SK-N-SH (cell line): ENCODE measurements around the gene FOXA2. TPM values are rescaled to one million over a fixed set of nuclear protein-coding genes. Genes with fewer than 3 reads are reported as not detected.

Source experiments
- CTCF ChIA-PET: fragments of 300-600, 350-600 bp; formaldehyde crosslinking; extraction: SDS; loops from one replicate; lab custom pipeline; 2021; lab: Yijun Ruan, JAX
- POLR2A ChIA-PET: fragments of 350-600 bp; sonication (Branson Sonifier 250); formaldehyde crosslinking; extraction: SDS; loops from one replicate; lab custom pipeline; 2020; ENCODE audit warnings: antibody characterized with exemption, inconsistent platforms; lab: Yijun Ruan, JAX
- DNase-seq: peaks from one replicate; pipeline ENCODE4 v3.0.0; 2012
- H2AFZ ChIP-seq: fragments of 200-600 bp; sonication (generic); 2 replicates; pipeline ENCODE4 v1.8.1; 2016; ENCODE audit warnings: antibody characterized with exemption, mild to moderate bottlenecking, low read depth
- H3F3A ChIP-seq: fragments of 200-600 bp; sonication (generic); replicated peaks from 2 replicates; pipeline ENCODE3; 2016; ENCODE audit warnings: antibody characterized with exemption, mild to moderate bottlenecking; ENCODE audit not compliant: insufficient read depth
- H3K27ac ChIP-seq, 2 experiments: fragments of 200-500 bp in 1 of 2; fragments of 200-600 bp in 1 of 2; sonication (Bioruptor generic) in 1 of 2; sonication (generic), shearing (Covaris generic) in 1 of 2; 2 replicates each; pipeline versions ENCODE4 v1.5.1 to v1.6.1; 2014 to 2016; ENCODE audit warnings: low read depth in 2 of 2, inconsistent platforms in 1 of 2, low read length in 1 of 2, mild to moderate bottlenecking in 1 of 2, mixed read lengths in 1 of 2
- H3K27me3 ChIP-seq: fragments of 200-600 bp; sonication (generic), shearing (Covaris generic); 2 replicates; pipeline ENCODE4 v1.6.1; 2016; ENCODE audit warnings: mixed run types; ENCODE audit not compliant: insufficient read depth
- H3K36me3 ChIP-seq, 2 experiments: fragments of 200-500 bp in 1 of 2; fragments of 200-600 bp in 1 of 2; sonication (Bioruptor generic) in 1 of 2; sonication (generic) in 1 of 2; replicated peaks in 1 of 2; 2 replicates each; pipeline versions ENCODE3 to v1.5.1; 2014 to 2016; ENCODE audit warnings: low read length in 1 of 2, mild to moderate bottlenecking in 1 of 2; ENCODE audit not compliant: insufficient read depth in 2 of 2, control insufficient read depth in 1 of 2
- H3K4me1 ChIP-seq, 2 experiments: fragments of 200-500 bp in 1 of 2; fragments of 200-600 bp in 1 of 2; sonication (Bioruptor generic) in 1 of 2; sonication (generic), shearing (Covaris generic) in 1 of 2; 2 replicates each; pipeline versions ENCODE4 v1.5.1 to v1.6.1; 2014 to 2016; ENCODE audit warnings: low read depth in 1 of 2, low read length in 1 of 2, mixed run types in 1 of 2; ENCODE audit not compliant: insufficient read depth in 2 of 2, control insufficient read depth in 1 of 2
- H3K4me2 ChIP-seq: fragments of 200-600 bp; sonication (generic), shearing (Covaris generic); 2 replicates; pipeline ENCODE4 v1.6.1; 2017; ENCODE audit warnings: mixed run types
- H3K4me3 ChIP-seq, 2 experiments: fragments of 200-500 bp in 1 of 2; fragments of 200-600 bp in 1 of 2; sonication (Bioruptor generic) in 1 of 2; sonication (generic), shearing (Covaris generic) in 1 of 2; 2 replicates each; pipeline versions ENCODE4 v1.5.1 to v1.8.1; 2014 to 2016; ENCODE audit warnings: low read depth in 2 of 2, inconsistent platforms in 1 of 2, low read length in 1 of 2, mild to moderate bottlenecking in 1 of 2, mixed read lengths in 1 of 2, moderate library complexity in 1 of 2
- H3K79me2 ChIP-seq: fragments of 200-600 bp; sonication (generic); 2 replicates; pipeline ENCODE4 v1.8.1; 2017; ENCODE audit warnings: mild to moderate bottlenecking; ENCODE audit not compliant: insufficient read depth
- H3K9ac ChIP-seq: fragments of 200-600 bp; sonication (generic); 2 replicates; pipeline ENCODE4 v1.6.1; 2017; ENCODE audit warnings: mixed run types
- H3K9me2 ChIP-seq: fragments of 200-600 bp; sonication (generic); 2 replicates; pipeline ENCODE4 v1.6.1; 2017; ENCODE audit warnings: mixed run types
- H3K9me3 ChIP-seq: fragments of 200-600 bp; sonication (generic); 2 replicates; pipeline ENCODE4 v1.6.1; 2017; ENCODE audit warnings: mixed run types, mild to moderate bottlenecking, moderate library complexity
- H4K20me1 ChIP-seq: fragments of 200-600 bp; sonication (generic); 2 replicates; pipeline ENCODE4 v1.6.1; 2017; ENCODE audit warnings: mild to moderate bottlenecking, mixed run types; ENCODE audit not compliant: insufficient read depth
- CHD2 ChIP-seq: fragments of 150-350 bp; IDR thresholded peaks from 2 replicates; pipeline ENCODE4 v1.6.1; 2018; ENCODE audit warnings: low read length; ENCODE audit not compliant: partially characterized antibody
- EP300 ChIP-seq, 2 experiments: IDR thresholded peaks; 2 replicates each; pipeline versions ENCODE4 v1.4.0 to v1.6.1; 2012; ENCODE audit warnings: borderline replicate concordance in 1 of 2, low read depth in 1 of 2, low read length in 1 of 2
- FOXJ3 ChIP-seq: sonication (generic); formaldehyde crosslinking; IDR thresholded peaks from 2 replicates; pipeline ENCODE4 v1.5.1; 2020; ENCODE audit warnings: mild to moderate bottlenecking, missing genetic modification reagents
- FOXM1 ChIP-seq: IDR thresholded peaks from 2 replicates; pipeline ENCODE4 v1.4.0; 2012; ENCODE audit warnings: low read depth, mild to moderate bottlenecking
- GABPA ChIP-seq: IDR thresholded peaks from 2 replicates; pipeline ENCODE4 v1.4.0; 2012; ENCODE audit warnings: low read depth, mild to moderate bottlenecking
- GATA2 ChIP-seq: sonication (generic); formaldehyde crosslinking; IDR thresholded peaks from 2 replicates; pipeline ENCODE4 v1.5.0; 2020; ENCODE audit warnings: mild to moderate bottlenecking, missing genetic modification reagents
- IRF3 ChIP-seq: fragments of 150-350 bp; IDR thresholded peaks from 2 replicates; pipeline ENCODE4 v1.6.1; 2016; ENCODE audit warnings: mild to moderate bottlenecking, low read depth, low read length
- MAX ChIP-seq: IDR thresholded peaks from 2 replicates; pipeline ENCODE4 v1.4.0; 2012; ENCODE audit warnings: low read depth
- MEF2A ChIP-seq: IDR thresholded peaks from 2 replicates; pipeline ENCODE4 v1.4.0; 2012; ENCODE audit warnings: low read depth, borderline replicate concordance
- MXI1 ChIP-seq: IDR thresholded peaks from 2 replicates; pipeline ENCODE4 v1.6.1; 2012; ENCODE audit warnings: mild to moderate bottlenecking, low read depth, low read length, improper control_type of control experiment
- NFIC ChIP-seq: IDR thresholded peaks from 2 replicates; pipeline ENCODE4 v1.4.0; 2012; ENCODE audit warnings: borderline replicate concordance
- NRF1 ChIP-seq: IDR thresholded peaks from 2 replicates; pipeline ENCODE4 v1.6.1; 2012; ENCODE audit warnings: low read depth, mild to moderate bottlenecking, low read length
- RAD21 ChIP-seq: IDR thresholded peaks from 2 replicates; pipeline ENCODE4 v1.6.1; 2012; ENCODE audit warnings: mild to moderate bottlenecking, low read length
- RCOR1 ChIP-seq: fragments of 150-350 bp; IDR thresholded peaks from 2 replicates; pipeline ENCODE4 v1.6.1; 2017; ENCODE audit warnings: antibody characterized with exemption, low read length
- RXRA ChIP-seq: IDR thresholded peaks from 2 replicates; pipeline ENCODE4 v1.4.0; 2012; ENCODE audit warnings: low read depth, mild to moderate bottlenecking, borderline replicate concordance
- SIN3A ChIP-seq: IDR thresholded peaks from 2 replicates; pipeline ENCODE4 v1.6.1; 2012; ENCODE audit warnings: low read depth, mild to moderate bottlenecking, low read length, moderate library complexity, borderline replicate concordance
- SMC3 ChIP-seq: IDR thresholded peaks from 2 replicates; pipeline ENCODE4 v1.6.1; 2012; ENCODE audit warnings: low read depth, low read length, improper control_type of control experiment
- TCF12 ChIP-seq: IDR thresholded peaks from 2 replicates; pipeline ENCODE4 v1.4.0; 2012
- USF1 ChIP-seq: IDR thresholded peaks from 2 replicates; pipeline ENCODE4 v1.4.0; 2012; ENCODE audit warnings: low read depth, borderline replicate concordance
- YY1 ChIP-seq: IDR thresholded peaks from 2 replicates; pipeline ENCODE4 v1.4.0; 2012; ENCODE audit warnings: low read depth, mild to moderate bottlenecking
- ZBTB33 ChIP-seq: IDR thresholded peaks from 2 replicates; pipeline ENCODE4 v1.4.0; 2012; ENCODE audit warnings: low read depth, borderline replicate concordance
- WGBS: methylation state at CpG from one replicate; pipeline ENCODE4 v1.1.6; 2017; ENCODE audit warnings: low lambda C conversion rate; 5-methylcytosine and 5-hydroxymethylcytosine counted together
- polyA plus RNA-seq, 3 experiments: library from polyadenylated mRNA; depleted of rRNA; stranded (reverse); fragments of >200 nt; gene quantifications; 2 replicates each; pipeline ENCODE4 v1.2.3, GENCODE V29; 2012

FOXA2 gene
- polyA plus RNA-seq, 1 of the 3 experiments (the other 2 are of a cell fraction), result not detected

GRCh38 chr20:22548040-22548439 is 36.3 kb downstream of the FOXA2 start:
- Histone ChIP-seq H3K4me1 (no peaks in the 10 kb centered on the region), H2AFZ (no peak overlapping the region), H3K9me2 (no peaks in the 10 kb centered on the region)
- DNase-seq, result no peak
- 7% methylated on average over 4 of the region's 4 CpGs for WGBS
- TF ChIP-seq MAX (no peak), NFIC (no peak), ZBTB33 (no peak), MXI1 (no peak), RXRA (no peak), FOXJ3 (CRISPR knock-in tag) (no peak), RAD21 (no peak), TCF12 (no peak), RCOR1 (no peak)
- TF ChIP-seq, all 33 proteins: peak for 0
- Histone ChIP-seq H3K9ac (no peak overlapping the region), H3K27me3 (no peaks in the 10 kb centered on the region), H3K4me3 (no peak overlapping the region), H3K9me3 (no peaks in the 10 kb centered on the region), H4K20me1 (no peaks in the 10 kb centered on the region), H3F3A (no peaks in the 10 kb centered on the region), H3K27ac (no peak overlapping the region), H3K4me2 (no peak overlapping the region), H3K36me3 (no peaks in the 10 kb centered on the region), H3K79me2 (no peaks in the 10 kb centered on the region)
- POLR2A ChIA-PET, result no interaction called here
- CTCF ChIA-PET, result no interaction called here

- no peak overlapping the region for H3K9ac ChIP-seq
- H4K20me1 ChIP-seq, result no peaks in the 10 kb centered on the region
- CTCF ChIA-PET, result no interaction called here
- no peak overlapping the region for H3K4me3 ChIP-seq
- H3K79me2 ChIP-seq, result no peaks in the 10 kb centered on the region
- H3K4me1 ChIP-seq, result no peaks in the 10 kb centered on the region
- H3K9me2 ChIP-seq, result no peaks in the 10 kb centered on the region
- POLR2A ChIA-PET, result no interaction called here
- no peak overlapping the region for H2AFZ ChIP-seq
- WGBS, result 13% methylated on average over 3 of the region's 3 CpGs
- no peak overlapping the region for H3K27ac ChIP-seq
- DNase-seq, result no peak
- no peak overlapping the region for H3K4me2 ChIP-seq
- H3K27me3 ChIP-seq, result no peaks in the 10 kb centered on the region
- no peaks in the 10 kb centered on the region for H3F3A ChIP-seq
- no peaks in the 10 kb centered on the region for H3K36me3 ChIP-seq
- no peaks in the 10 kb centered on the region for H3K9me3 ChIP-seq
- TF ChIP-seq FOXJ3 (CRISPR knock-in tag), result no peak
- no peak for TF ChIP-seq NRF1
- no peak for TF ChIP-seq SIN3A
- no peak for TF ChIP-seq GATA2
- TF ChIP-seq SMC3, result no peak
- TF ChIP-seq EP300 (IDR thresholded peaks at IDR 0.05; ENCODE audit: borderline replicate concordance in 1 of 2, low read depth in 1 of 2, low read length in 1 of 2), result no peak
- no peak for TF ChIP-seq CHD2
- TF ChIP-seq USF1, result no peak
- no peak for TF ChIP-seq FOXM1
- TF ChIP-seq NFIC, result no peak
- no peak for TF ChIP-seq GABPA
- TF ChIP-seq RAD21, result no peak
- no peak for TF ChIP-seq IRF3
- no peak for TF ChIP-seq YY1
- TF ChIP-seq MEF2A, result no peak
- TF ChIP-seq MXI1, result no peak
These were observed 38.0 kb downstream of the FOXA2 start for GRCh38 chr20:22546344-22546743.
